GM19324 (cell line): ENCODE results near the gene PTCRA.

Experiments
- ATAC-seq: cut with Tn5 transposase; IDR thresholded peaks from one replicate; pipeline ENCODE4 v1.9.1; 2021; ENCODE audit warnings: mild to moderate bottlenecking, moderate library complexity; ENCODE audit not compliant: unreplicated experiment, low FRiP score

Gene PTCRA

GRCh38 chr6:42968783-42969182 lies 52.9 kb downstream of the PTCRA start:
- no peak for ATAC-seq

GRCh38 chr6:42969431-42969830 lies 53.6 kb downstream of the PTCRA start:
- ATAC-seq, result no peak

GRCh38 chr6:42969934-42970333 lies 54.1 kb downstream of the PTCRA start:
- ATAC-seq, result no peak

DNA sequence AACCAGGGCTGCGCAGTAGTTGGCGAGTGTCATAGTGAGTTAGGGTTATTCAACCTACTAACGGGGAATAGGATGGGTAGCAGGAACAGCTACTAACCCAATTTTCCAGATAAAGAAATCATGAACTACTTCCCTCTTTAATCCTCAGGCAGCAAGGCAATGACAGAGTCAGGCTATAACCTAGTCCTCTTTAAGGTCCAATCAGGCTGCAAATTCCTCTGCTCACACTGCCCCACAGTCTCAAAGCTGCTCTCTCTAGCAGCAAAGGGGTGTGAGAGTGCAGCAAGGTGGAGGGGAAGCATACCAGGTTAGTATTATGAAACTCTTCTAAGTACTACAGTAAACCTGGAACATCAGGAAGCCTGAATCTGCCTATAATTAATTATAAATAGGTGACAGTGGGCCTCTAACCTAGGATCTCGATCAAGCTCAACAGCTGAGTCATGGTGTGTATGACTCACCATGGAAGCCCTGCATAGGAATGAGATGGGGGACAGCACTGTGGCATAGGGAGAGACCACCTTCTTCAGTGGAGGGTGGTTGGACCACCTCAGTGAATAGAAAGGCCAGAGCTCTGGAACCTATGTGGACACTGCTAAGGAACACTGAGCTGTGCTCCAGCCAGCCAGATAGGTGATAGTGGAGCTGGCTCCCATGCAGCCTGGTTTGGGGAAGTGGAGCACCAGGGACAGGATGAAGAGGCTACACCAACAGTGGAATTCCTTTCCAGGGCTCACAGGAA lies 55.2 kb downstream of the PTCRA start:
- no peak for ATAC-seq

DNA sequence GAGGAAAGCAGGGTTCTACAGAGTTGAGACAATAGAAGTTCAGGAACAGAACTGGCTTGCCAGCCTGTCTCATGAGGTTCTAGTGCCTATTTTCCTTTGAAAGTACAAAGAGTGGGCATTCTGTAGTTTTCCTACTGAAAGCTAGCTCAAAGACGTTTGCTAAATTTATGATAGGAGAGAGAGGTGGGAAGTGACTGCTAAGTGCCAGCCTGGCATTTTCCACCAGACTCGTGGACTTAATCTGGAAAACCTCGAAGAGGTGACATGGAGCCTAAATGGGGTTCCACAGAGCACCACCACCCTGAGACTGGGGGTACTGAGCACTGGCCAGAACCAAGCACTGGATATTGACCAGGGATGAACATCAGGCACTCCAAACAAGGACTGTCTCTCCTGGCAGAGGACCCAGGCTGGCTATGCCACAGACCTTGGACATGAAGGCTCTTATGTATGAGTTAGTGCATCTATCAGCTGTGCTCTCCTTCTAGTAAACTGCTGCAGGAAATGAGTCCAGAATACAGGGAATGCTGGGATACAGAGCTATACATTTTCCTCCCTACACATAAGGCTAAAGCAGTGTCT lies 56.0 kb downstream of the PTCRA start:
- ATAC-seq, result no peak

GRCh38 chr6:42973926-42974325 lies 58.1 kb downstream of the PTCRA start:
- ATAC-seq, result no peak

GRCh38 chr6:42974919-42975505 lies 59.2 kb downstream of the PTCRA start:
- no peak for ATAC-seq
